DOHH2 (cell line): ENCODE results near the gene DACT1.

Experiments used
- H3F3A ChIP-seq: fragments of 200-600 bp; sonication (generic), shearing (Covaris generic); 2 replicates; pipeline ENCODE4 v1.6.0; 2016; ENCODE audit warnings: antibody characterized with exemption, mild to moderate bottlenecking; ENCODE audit not compliant: control insufficient read depth, insufficient read depth
- H3K27ac ChIP-seq: fragments of 200-600 bp; sonication (generic); 2 replicates; pipeline ENCODE4 v1.5.1; 2014; ENCODE audit warnings: low read depth, mild to moderate bottlenecking, low read length, moderate library complexity
- H3K27me3 ChIP-seq: fragments of 200-600 bp; sonication (generic); 2 replicates; pipeline ENCODE4 v1.6.1; 2014; ENCODE audit warnings: mild to moderate bottlenecking, low read length, mixed read lengths; ENCODE audit not compliant: control insufficient read depth
- H3K36me3 ChIP-seq: fragments of 200-600 bp; sonication (generic); 2 replicates; pipeline ENCODE4 v1.6.1; 2014; ENCODE audit warnings: mild to moderate bottlenecking, low read length, moderate library complexity, mixed read lengths; ENCODE audit not compliant: control insufficient read depth
- H3K4me1 ChIP-seq: fragments of 200-600 bp; sonication (generic); 2 replicates; pipeline ENCODE4 v1.6.1; 2014; ENCODE audit warnings: mild to moderate bottlenecking, low read length, mixed read lengths; ENCODE audit not compliant: control insufficient read depth
- H3K4me2 ChIP-seq: fragments of 200-600 bp; sonication (generic); 2 replicates; pipeline ENCODE4 v1.6.0; 2014; ENCODE audit warnings: mild to moderate bottlenecking, low read length, moderate library complexity
- H3K4me3 ChIP-seq: fragments of 200-600 bp; sonication (generic); 2 replicates; pipeline ENCODE4 v1.5.1; 2014; ENCODE audit warnings: mild to moderate bottlenecking, low read length, mixed read lengths
- H3K79me2 ChIP-seq: fragments of 200-600 bp; sonication (generic); 2 replicates; pipeline ENCODE4 v1.6.1; 2014; ENCODE audit warnings: mild to moderate bottlenecking, low read length, mixed read lengths; ENCODE audit not compliant: control insufficient read depth
- H3K9me2 ChIP-seq: fragments of 200-600 bp; sonication (generic); replicated peaks from 2 replicates; pipeline ENCODE4 v1.6.1; 2014; ENCODE audit warnings: mild to moderate bottlenecking, low read length, mixed read lengths; ENCODE audit not compliant: control insufficient read depth
- H3K9me3 ChIP-seq: fragments of 200-600 bp; sonication (generic); 2 replicates; pipeline ENCODE4 v1.6.1; 2014; ENCODE audit warnings: antibody characterized with exemption, low read length, mixed read lengths; ENCODE audit not compliant: control insufficient read depth, insufficient read depth
- H4K20me1 ChIP-seq: fragments of 200-600 bp; sonication (generic); 2 replicates; pipeline ENCODE4 v1.6.0; 2014; ENCODE audit warnings: low read depth, mild to moderate bottlenecking, antibody characterized with exemption, low read length, moderate library complexity; ENCODE audit not compliant: control insufficient read depth, insufficient read depth
- EZH2phosphoT487 ChIP-seq: fragments of 200-600 bp; sonication (generic); IDR thresholded peaks from 2 replicates; pipeline ENCODE4 v1.6.1; 2017; ENCODE audit warnings: borderline replicate concordance, mild to moderate bottlenecking, antibody characterized with exemption, low read length, moderate library complexity, mixed read lengths
- TF ChIP-seq, protein P1 (sequence below): fragments of 200-600 bp; sonication (generic); IDR thresholded peaks from one replicate; pipeline ENCODE4 v1.5.1; 2014; ENCODE audit warnings: antibody characterized with exemption, mild to moderate bottlenecking, low read depth, low read length; ENCODE audit not compliant: poor library complexity, severe bottlenecking

DACT1 gene

DNA sequence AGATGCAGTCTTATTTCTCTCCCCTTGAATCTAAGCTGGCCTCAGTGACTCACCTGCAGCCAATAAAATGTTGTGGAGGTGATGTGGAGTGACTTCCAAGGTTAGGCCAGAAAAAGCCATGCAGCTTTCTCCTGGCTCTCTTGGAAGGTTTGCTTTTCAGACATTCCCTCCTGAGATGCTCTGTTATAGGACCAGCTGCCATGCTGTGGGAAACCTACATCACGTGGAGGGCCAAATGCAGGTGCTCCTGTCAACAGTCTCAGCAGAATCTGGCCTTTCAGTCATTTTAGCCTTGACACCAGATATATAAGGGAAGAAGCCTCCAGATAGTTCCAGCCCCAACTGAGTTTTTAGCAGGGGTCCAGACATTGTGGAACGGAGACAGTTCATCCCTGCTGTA lies 38.1 kb upstream of the DACT1 start:
- Histone ChIP-seq H3K4me1 (no peaks in the 10 kb centered on the region), H3K79me2 (no peaks in the 10 kb centered on the region), H3K4me2 (no peak overlapping the region), H3K4me3 (no peak overlapping the region), H3K9me2 (no peaks in the 10 kb centered on the region), H3K27me3 (no peaks in the 10 kb centered on the region), H3K9me3 (no peaks in the 10 kb centered on the region), H3K27ac (no peak overlapping the region), H3K36me3 (no peaks in the 10 kb centered on the region), H4K20me1 (no peaks in the 10 kb centered on the region), H3F3A (no peaks in the 10 kb centered on the region)
- TF ChIP-seq, protein P1, sequence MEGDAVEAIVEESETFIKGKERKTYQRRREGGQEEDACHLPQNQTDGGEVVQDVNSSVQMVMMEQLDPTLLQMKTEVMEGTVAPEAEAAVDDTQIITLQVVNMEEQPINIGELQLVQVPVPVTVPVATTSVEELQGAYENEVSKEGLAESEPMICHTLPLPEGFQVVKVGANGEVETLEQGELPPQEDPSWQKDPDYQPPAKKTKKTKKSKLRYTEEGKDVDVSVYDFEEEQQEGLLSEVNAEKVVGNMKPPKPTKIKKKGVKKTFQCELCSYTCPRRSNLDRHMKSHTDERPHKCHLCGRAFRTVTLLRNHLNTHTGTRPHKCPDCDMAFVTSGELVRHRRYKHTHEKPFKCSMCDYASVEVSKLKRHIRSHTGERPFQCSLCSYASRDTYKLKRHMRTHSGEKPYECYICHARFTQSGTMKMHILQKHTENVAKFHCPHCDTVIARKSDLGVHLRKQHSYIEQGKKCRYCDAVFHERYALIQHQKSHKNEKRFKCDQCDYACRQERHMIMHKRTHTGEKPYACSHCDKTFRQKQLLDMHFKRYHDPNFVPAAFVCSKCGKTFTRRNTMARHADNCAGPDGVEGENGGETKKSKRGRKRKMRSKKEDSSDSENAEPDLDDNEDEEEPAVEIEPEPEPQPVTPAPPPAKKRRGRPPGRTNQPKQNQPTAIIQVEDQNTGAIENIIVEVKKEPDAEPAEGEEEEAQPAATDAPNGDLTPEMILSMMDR = no peak
- no peak for TF ChIP-seq EZH2phosphoT487

DNA sequence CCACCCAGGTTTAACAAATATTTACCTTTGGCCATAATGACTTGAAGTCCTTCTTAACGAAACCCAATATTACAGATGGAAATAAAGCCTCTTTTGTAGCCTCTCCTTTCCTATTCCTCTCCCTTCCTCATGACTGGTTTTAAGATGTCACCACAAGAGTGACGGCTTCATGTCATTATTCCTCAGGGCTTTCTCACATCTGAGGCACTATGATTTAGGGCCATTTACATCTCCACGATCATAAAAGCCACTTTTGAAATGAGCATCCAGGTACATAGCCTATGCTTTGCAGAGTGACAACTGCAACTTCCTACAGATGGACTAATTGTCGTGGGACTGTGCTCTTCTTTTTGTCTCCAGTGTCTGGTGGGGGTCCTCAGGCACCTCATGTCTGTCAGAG lies 32.3 kb upstream of the DACT1 start:
- Histone ChIP-seq H3K36me3 (no peaks in the 10 kb centered on the region), H3K9me2 (no peaks in the 10 kb centered on the region), H3K79me2 (no peaks in the 10 kb centered on the region), H3K4me1 (no peaks in the 10 kb centered on the region), H3K9me3 (no peaks in the 10 kb centered on the region), H3K27ac (no peak overlapping the region), H4K20me1 (no peaks in the 10 kb centered on the region), H3K27me3 (no peaks in the 10 kb centered on the region), H3K4me3 (no peak overlapping the region), H3F3A (no peaks in the 10 kb centered on the region), H3K4me2 (no peak overlapping the region)
- no peak for TF ChIP-seq EZH2phosphoT487
- TF ChIP-seq, protein P1 = no peak

DNA sequence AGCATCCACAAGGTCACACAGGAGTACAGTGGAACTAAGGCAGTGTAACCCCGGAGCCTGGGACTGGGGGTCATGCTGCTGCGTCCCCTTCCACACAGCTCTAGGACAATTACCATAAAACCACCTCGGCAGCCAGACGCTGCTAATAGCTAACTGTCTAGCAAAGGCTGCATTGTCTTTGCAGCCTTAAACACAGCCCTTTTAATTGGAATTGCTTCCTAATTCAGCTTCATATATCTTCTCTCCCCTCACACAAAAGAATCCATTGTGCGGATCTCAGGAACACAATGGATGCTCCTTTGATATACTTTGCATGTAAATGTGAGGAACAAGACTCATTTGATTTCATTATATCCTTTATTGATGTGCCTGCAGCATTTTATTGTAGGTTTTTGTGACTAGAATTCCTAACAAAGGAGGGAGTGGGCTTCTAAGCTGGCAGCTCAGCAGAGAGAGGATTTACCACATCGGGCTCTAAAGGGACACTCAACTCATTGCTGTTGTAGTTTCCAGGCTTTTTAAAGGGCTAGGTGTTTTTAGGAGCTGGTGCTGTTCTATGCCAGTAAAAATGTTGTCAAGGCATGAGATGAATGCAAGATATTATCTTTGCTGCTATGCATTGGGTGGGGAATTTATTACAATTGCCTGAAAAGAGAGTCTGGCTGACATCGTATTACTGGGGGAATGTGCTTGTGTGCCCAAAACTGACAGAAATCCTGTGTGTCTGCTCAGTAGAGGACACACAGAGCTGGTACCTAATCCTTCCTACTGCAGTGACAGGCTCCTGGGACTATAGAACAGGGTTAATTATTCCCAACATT lies 30.4 kb upstream of the DACT1 start:
- Histone ChIP-seq H3K27me3 (no peaks in the 10 kb centered on the region), H3K79me2 (no peaks in the 10 kb centered on the region), H3K9me3 (no peaks in the 10 kb centered on the region), H3K4me3 (no peak overlapping the region), H3K36me3 (no peaks in the 10 kb centered on the region), H3K9me2 (no peaks in the 10 kb centered on the region), H3F3A (no peaks in the 10 kb centered on the region), H4K20me1 (no peaks in the 10 kb centered on the region), H3K27ac (no peak overlapping the region), H3K4me2 (no peak overlapping the region), H3K4me1 (no peaks in the 10 kb centered on the region)
- TF ChIP-seq, protein P1 = no peak
- TF ChIP-seq EZH2phosphoT487 = no peak
